GM12864 (cell line): ENCODE data around the gene WDR37.

Experiments
- DNase-seq: peaks from one replicate; pipeline ENCODE4 v3.0.0-alpha.2; 2011; ENCODE audit warnings: low read depth
- H3K4me3 ChIP-seq: 2 replicates; pipeline ENCODE4 v1.5.1; 2011; ENCODE audit warnings: mild to moderate bottlenecking, low read depth, low read length, control low read depth
- CTCF ChIP-seq: IDR thresholded peaks from 2 replicates; pipeline ENCODE4 v1.5.1; 2011; ENCODE audit warnings: low read depth, mild to moderate bottlenecking, moderate library complexity, low read length, control low read depth, inconsistent platforms; ENCODE audit errors: missing control alignments

WDR37 gene

DNA sequence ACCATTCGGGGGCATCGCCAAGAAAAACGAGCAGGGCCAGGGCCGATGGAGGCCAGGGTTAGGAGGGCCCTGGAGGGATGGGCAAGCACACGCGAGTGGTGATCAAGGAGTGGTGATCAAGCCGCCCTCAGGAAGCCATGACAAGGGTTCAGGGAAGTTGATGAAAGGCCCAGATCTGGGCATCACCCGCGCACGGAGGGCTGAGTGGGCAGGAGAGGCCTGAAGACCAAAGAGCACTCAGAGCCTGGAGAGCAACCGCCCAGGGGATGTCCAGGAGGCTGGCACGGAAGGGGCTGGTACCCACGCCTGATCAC is 114.6 kb downstream of the WDR37 start:
- no peak for DNase-seq
- H3K4me3 ChIP-seq: no peak overlapping the region
- no peak for TF ChIP-seq CTCF

DNA sequence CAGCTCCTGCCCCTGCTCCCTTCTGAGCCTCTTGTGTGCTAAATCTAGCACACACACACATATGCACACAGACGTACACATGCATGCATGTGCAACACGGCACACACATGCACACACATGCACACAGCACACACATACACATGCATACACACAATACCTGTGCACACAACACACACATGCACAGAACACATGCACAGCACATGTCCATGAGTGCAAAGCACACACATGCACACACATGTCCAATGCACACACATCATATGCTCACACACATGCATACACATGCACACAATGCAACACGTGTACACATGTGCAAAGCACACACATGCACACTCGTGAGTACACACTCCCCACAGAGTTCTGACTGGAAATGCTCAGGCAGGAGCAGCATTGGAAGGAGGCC is 115.0 kb downstream of the WDR37 start:
- no peak for TF ChIP-seq CTCF
- DNase-seq: no peak
- no peak overlapping the region for H3K4me3 ChIP-seq

DNA sequence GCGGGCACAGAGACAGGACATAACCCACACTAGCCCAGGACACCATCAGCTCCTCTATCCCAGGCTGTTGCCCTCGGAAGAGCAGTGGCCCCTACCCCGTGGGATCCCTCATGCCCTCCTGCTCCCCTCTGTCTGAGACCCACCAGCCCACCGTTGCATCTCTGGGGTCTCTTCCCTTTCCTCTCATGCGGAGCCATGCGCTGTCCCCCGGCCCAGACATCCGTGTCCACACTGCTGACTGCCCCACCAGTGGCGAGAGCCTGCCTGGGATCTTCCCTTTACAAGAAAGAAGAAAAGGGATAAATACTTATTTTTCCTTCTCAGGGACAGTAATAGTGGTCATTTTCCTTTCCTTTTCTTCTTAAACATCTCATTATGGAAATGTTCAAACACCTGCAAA is 115.4 kb downstream of the WDR37 start:
- no peak for TF ChIP-seq CTCF
- no peak overlapping the region for H3K4me3 ChIP-seq
- no peak for DNase-seq

GRCh38 chr10:1172256-1172984 is 116.2 kb downstream of the WDR37 start:
- no peak for TF ChIP-seq CTCF
- H3K4me3 ChIP-seq: no peak overlapping the region
- no peak for DNase-seq

- no peak for TF ChIP-seq CTCF
- H3K4me3 ChIP-seq: no peak overlapping the region
- DNase-seq: no peak
Measured at GRCh38 chr10:1173091-1173490, 116.9 kb downstream of the WDR37 start.

DNA sequence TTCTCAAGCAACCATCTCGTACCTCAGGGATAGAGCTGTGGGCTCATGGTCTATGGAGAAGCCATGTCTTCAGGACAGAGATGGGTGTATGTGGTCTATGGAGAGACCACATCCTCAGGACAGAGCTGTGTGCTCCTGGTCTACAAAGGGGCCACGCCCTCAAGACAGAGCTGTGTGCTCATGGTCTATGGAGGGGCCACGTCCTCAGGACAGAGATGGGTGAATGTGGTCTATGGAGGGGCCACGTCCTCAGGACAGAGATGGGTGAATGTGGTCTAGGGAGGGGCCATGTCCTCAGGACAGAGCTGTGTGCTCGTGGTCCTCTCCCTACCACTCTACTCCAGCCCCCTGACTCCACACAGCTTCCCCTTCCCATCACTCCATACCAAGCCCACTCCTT is 117.8 kb downstream of the WDR37 start:
- no peak for TF ChIP-seq CTCF
- no peak overlapping the region for H3K4me3 ChIP-seq
- DNase-seq: no peak

DNA sequence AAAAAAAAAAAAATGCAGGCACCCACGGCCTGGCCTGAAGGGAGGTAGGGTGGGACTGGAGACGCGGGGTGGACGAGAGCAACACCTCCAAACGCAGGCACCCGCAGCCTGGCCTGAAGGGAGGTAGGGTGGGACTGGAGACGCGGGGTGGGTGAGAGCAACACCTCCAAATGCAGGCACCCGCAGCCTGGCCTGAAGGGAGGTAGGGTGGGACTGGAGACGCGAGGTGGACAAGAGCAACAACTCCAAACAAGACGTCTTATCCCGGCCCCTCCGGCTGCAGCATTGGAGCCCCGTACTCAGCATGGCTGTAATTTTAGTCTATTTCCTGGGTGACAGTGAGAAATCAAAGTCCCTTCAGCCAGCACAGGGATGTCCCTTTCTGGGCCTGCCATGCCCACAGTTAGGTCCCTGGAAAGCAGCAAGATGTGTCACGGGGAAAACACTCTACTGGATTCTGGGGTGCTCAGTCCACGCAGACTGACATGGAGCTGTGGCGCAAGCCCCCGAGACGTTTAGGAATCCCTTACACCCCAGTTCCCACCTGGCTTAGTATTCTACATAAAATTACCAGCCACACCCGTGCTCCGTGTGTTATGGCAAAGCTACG is 119.9 kb downstream of the WDR37 start:
- no peak overlapping the region for H3K4me3 ChIP-seq
- TF ChIP-seq CTCF: no peak
- DNase-seq: no peak
